Measurements from ENCODE around the gene MMP14. TPM values are rescaled to one million over a fixed set of nuclear protein-coding genes. Genes with fewer than 3 reads are reported as not detected.
A peak's percentile ranks its signal among the peaks of the same experiment; 100 is the strongest.

The MMP14 gene
- polyA plus RNA-seq, 3 donors, result 0.14 to 4.6 (median 0.44) TPM

- Mint-ChIP-seq H3K27me3 (ENCODE audit: low read depth in 3 of 3) (peaks cover 0 to 6% (median 5%) of the 10 kb centered on the region in 3 donors), H3K4me3 (peak overlapping the region in 1 of 2 donors; percentile 33), H3K27ac (peak overlapping the region in 4 of 7 donors; percentile 70 to 79 (median 74)), H3K36me3 (peaks cover 53 to 80% of the 10 kb centered on the region in 2 donors), H3K9me3 (peaks cover 0 to 1% (median 0%) of the 10 kb centered on the region in 7 donors), H3K4me1 (peaks cover 87% of the 10 kb centered on the region)
- Histone ChIP-seq H3K9ac (ENCODE audit: insufficient read depth, low read length, poor library complexity, severe bottlenecking) (no peak overlapping the region), H3K4me2 (replicated peaks; ENCODE audit: extremely low read depth, low read length, poor library complexity, severe bottlenecking) (peak overlapping the region; percentile 47), H3K9me3 (replicated peaks in 1 of 2; ENCODE audit: control insufficient read depth in 1 of 2, insufficient read depth in 1 of 2, low read length in 2 of 2) (no peaks in the 10 kb centered on the region), H3K36me3 (replicated peaks in 1 of 2; ENCODE audit: control insufficient read depth in 1 of 2, insufficient read depth in 2 of 2, low read length in 2 of 2) (peaks cover 9 to 49% of the 10 kb centered on the region in 2 donors), H3K27me3 (ENCODE audit: control insufficient read depth in 2 of 2, insufficient read depth in 2 of 2, low read length in 2 of 2) (no peaks in the 10 kb centered on the region), H3K4me1 (ENCODE audit: control insufficient read depth in 1 of 2, insufficient read depth in 2 of 2, low read length in 2 of 2) (peaks cover 74 to 90% of the 10 kb centered on the region in 2 donors), H3K4me3 (replicated peaks in 1 of 3; ENCODE audit: low read depth in 2 of 3, low read length in 3 of 3) (peak overlapping the region in 1 of 3 experiments; percentile 17), H2AFZ (ENCODE audit: insufficient read depth, low read depth, low read length, poor library complexity, severe bottlenecking) (no peak overlapping the region), H4K20me1 (ENCODE audit: insufficient read depth, low read length) (peaks cover 74% of the 10 kb centered on the region), H3K79me2 (ENCODE audit: insufficient read depth, low read length) (peaks cover 95% of the 10 kb centered on the region), H3K27ac (ENCODE audit: low read depth in 1 of 2, low read length in 2 of 2) (peak overlapping the region in 1 of 2 donors; percentile 55)
- no peak for TF ChIP-seq CTCF (IDR thresholded peaks at IDR 0.05)
- WGBS (ENCODE audit: insufficient coverage), result 96% methylated on average over 10 of the region's 13 CpGs
- intact Hi-C loops (cut with micrococcal nuclease), result no loop called here
- DNase-seq, result no peak
Measured at GRCh38 chr14:22807432-22808087, 28.8 kb upstream of the MMP14 start.

GRCh38 chr14:22808388-22809209 is 27.8 kb upstream of the MMP14 start:
- intact Hi-C loops (cut with micrococcal nuclease), result no loop called here
- peak overlapping the region in 1 of 3 experiments; percentile 61 for H3K4me3 ChIP-seq (replicated peaks in 1 of 3; ENCODE audit: low read depth in 2 of 3, low read length in 3 of 3)
- H3K4me2 ChIP-seq (replicated peaks; ENCODE audit: extremely low read depth, low read length, poor library complexity, severe bottlenecking), result peak overlapping the region; percentile 47
- no peak for DNase-seq
- no peaks in the 10 kb centered on the region for H3K9me3 ChIP-seq (replicated peaks in 1 of 2; ENCODE audit: control insufficient read depth in 1 of 2, insufficient read depth in 1 of 2, low read length in 2 of 2)
- Mint-ChIP-seq H3K27ac (peak overlapping the region; percentile 52 to 96 (median 79)), H3K9me3 (peaks cover 0 to 1% (median 0%) of the 10 kb centered on the region in 7 donors), H3K27me3 (ENCODE audit: low read depth in 3 of 3) (peaks cover 0 to 6% (median 5%) of the 10 kb centered on the region in 3 donors), H3K4me1 (peaks cover 86% of the 10 kb centered on the region), H3K4me3 (peak overlapping the region in 1 of 2 donors; percentile 64), H3K36me3 (peaks cover 49 to 77% of the 10 kb centered on the region in 2 donors)
- peaks cover 9 to 56% of the 10 kb centered on the region in 2 donors for H3K36me3 ChIP-seq (replicated peaks in 1 of 2; ENCODE audit: control insufficient read depth in 1 of 2, insufficient read depth in 2 of 2, low read length in 2 of 2)
- peaks cover 63% of the 10 kb centered on the region for H4K20me1 ChIP-seq (ENCODE audit: insufficient read depth, low read length)
- peaks cover 95% of the 10 kb centered on the region for H3K79me2 ChIP-seq (ENCODE audit: insufficient read depth, low read length)
- no peaks in the 10 kb centered on the region for H3K27me3 ChIP-seq (ENCODE audit: control insufficient read depth in 2 of 2, insufficient read depth in 2 of 2, low read length in 2 of 2)
- peak overlapping the region in 1 of 2 donors; percentile 55 for H3K27ac ChIP-seq (ENCODE audit: low read depth in 1 of 2, low read length in 2 of 2)
- H3K9ac ChIP-seq (ENCODE audit: insufficient read depth, low read length, poor library complexity, severe bottlenecking), result peak overlapping the region; percentile 0
- WGBS (ENCODE audit: insufficient coverage), result 86% methylated on average over 3 of the region's 5 CpGs
- peaks cover 74 to 90% of the 10 kb centered on the region in 2 donors for H3K4me1 ChIP-seq (ENCODE audit: control insufficient read depth in 1 of 2, insufficient read depth in 2 of 2, low read length in 2 of 2)
- TF ChIP-seq CTCF (IDR thresholded peaks at IDR 0.05), result no peak
- H2AFZ ChIP-seq (ENCODE audit: insufficient read depth, low read depth, low read length, poor library complexity, severe bottlenecking), result no peak overlapping the region

Data from CD14-positive monocyte (primary cell).